Keratinocyte (primary cell): Measurements from ENCODE around the gene TLK1. TPM values are rescaled to one million over a fixed set of nuclear protein-coding genes. Genes with fewer than 3 reads are reported as not detected.

ENCODE experiments used
- DNase-seq: peaks from one replicate; pipeline ENCODE4 v3.0.0-alpha.2; 2011; ENCODE audit warnings: low read depth, missing footprints, low spot score
- FAIRE-seq: peaks from 2 replicates; lab custom pipeline; 2011; peaks lifted over from hg19 to GRCh38; lab: Jason Lieb, UNC
- H2AFZ ChIP-seq: 2 replicates; pipeline ENCODE4 v1.6.0; 2012; ENCODE audit warnings: low read length, control low read depth, inconsistent platforms; ENCODE audit not compliant: control insufficient read depth
- H3K27ac ChIP-seq: 2 replicates; pipeline ENCODE4 v1.5.1; 2011; ENCODE audit warnings: low read length; ENCODE audit not compliant: control insufficient read depth, insufficient read depth
- H3K27me3 ChIP-seq: 3 replicates; pipeline ENCODE4 v1.6.0; 2011; ENCODE audit warnings: low read length; ENCODE audit not compliant: control insufficient read depth, insufficient read depth; ENCODE audit errors: extremely low read depth
- H3K36me3 ChIP-seq, 2 experiments: 2 replicates in 1 of 2; 3 replicates in 1 of 2; pipeline ENCODE4 v1.5.1; 2011; ENCODE audit warnings: low read length in 2 of 2, mild to moderate bottlenecking in 1 of 2; ENCODE audit not compliant: control insufficient read depth in 2 of 2, insufficient read depth in 2 of 2; ENCODE audit errors: extremely low read depth in 1 of 2
- H3K4me1 ChIP-seq: 3 replicates; pipeline ENCODE4 v1.5.1; 2011; ENCODE audit warnings: low read length; ENCODE audit not compliant: control insufficient read depth, insufficient read depth; ENCODE audit errors: extremely low read depth
- H3K4me2 ChIP-seq: 3 replicates; pipeline ENCODE4 v1.6.0; 2011; ENCODE audit warnings: low read depth, low read length; ENCODE audit not compliant: control insufficient read depth, insufficient read depth; ENCODE audit errors: extremely low read depth
- H3K4me3 ChIP-seq, 3 experiments: fragments of 200-600 bp in 1 of 3; sonication (generic) in 1 of 3; 2 replicates in 2 of 3; 3 replicates in 1 of 3; pipeline ENCODE4 v1.5.1; 2011 to 2016; ENCODE audit warnings: low read length in 3 of 3, mild to moderate bottlenecking in 3 of 3, control low read depth in 2 of 3, inconsistent platforms in 1 of 3, low read depth in 1 of 3, mixed read lengths in 1 of 3, mixed run types in 1 of 3, moderate library complexity in 1 of 3; ENCODE audit not compliant: control insufficient read depth in 2 of 3, insufficient read depth in 2 of 3; ENCODE audit errors: extremely low read depth in 1 of 3
- H3K79me2 ChIP-seq: 2 replicates; pipeline ENCODE4 v1.6.0; 2012; ENCODE audit warnings: low read length; ENCODE audit not compliant: control insufficient read depth, insufficient read depth
- H3K9ac ChIP-seq: 3 replicates; pipeline ENCODE4 v1.6.0; 2011; ENCODE audit warnings: low read length; ENCODE audit not compliant: control insufficient read depth, insufficient read depth; ENCODE audit errors: extremely low read depth
- H3K9me1 ChIP-seq: 3 replicates; pipeline ENCODE4 v1.6.0; 2011; ENCODE audit warnings: low read length; ENCODE audit not compliant: control insufficient read depth, insufficient read depth; ENCODE audit errors: extremely low read depth
- H3K9me3 ChIP-seq: 2 replicates; pipeline ENCODE4 v1.5.1; 2012; ENCODE audit warnings: low read depth, low read length; ENCODE audit not compliant: control insufficient read depth
- H4K20me1 ChIP-seq: 3 replicates; pipeline ENCODE4 v1.6.0; 2011; ENCODE audit warnings: low read length; ENCODE audit not compliant: control insufficient read depth, insufficient read depth; ENCODE audit errors: extremely low read depth
- CTCF ChIP-seq, 3 experiments: IDR thresholded peaks in 1 of 3; conservative IDR thresholded peaks in 1 of 3; optimal IDR thresholded peaks in 1 of 3; 2 replicates in 2 of 3; 3 replicates in 1 of 3; pipeline versions ENCODE3 to v1.5.1; 2011; ENCODE audit warnings: low read length in 3 of 3, mild to moderate bottlenecking in 3 of 3, moderate library complexity in 2 of 3, control low read depth in 1 of 3, inconsistent platforms in 1 of 3; ENCODE audit not compliant: insufficient read depth in 2 of 3; ENCODE audit errors: extremely low read depth in 1 of 3
- EZH2 ChIP-seq: IDR thresholded peaks from one replicate; pipeline ENCODE4 v1.6.1; 2012; ENCODE audit warnings: inconsistent platforms, mild to moderate bottlenecking, low read length, moderate library complexity
- dilution Hi-C: fragments of 300-500 bp; cut with MboI; formaldehyde crosslinking; loops from one replicate; pipeline ENCODE4 v1.7.0; 2020; ENCODE audit warnings: low sequenced_read_pairs; ENCODE audit not compliant: extremely low pct_ligation_motif_present
- polyA plus RNA-seq, 5 experiments: library from polyadenylated mRNA; depleted of rRNA in 3 of 5; stranded (reverse) in 3 of 5; stranded (forward) in 1 of 5; unstranded in 1 of 5; fragments of >200 nt; gene quantifications; 1 replicate in 1 of 5; 2 replicates in 3 of 5; 3 replicates in 1 of 5; pipeline versions ENCODE4 v1.2.1 to v1.2.3, GENCODE V29; 2011 to 2012; ENCODE audit warnings: missing spikeins in 2 of 5, low read depth in 1 of 5, low replicate concordance in 1 of 5

The TLK1 gene
- polyA plus RNA-seq, 1 donor (not counting 4 experiments of a cell fraction or from before 2014, with no cell fraction given), result 14.7 TPM

- H3K4me2 ChIP-seq, result peak overlapping the region; percentile 53
- peak overlapping the region in 1 of 3 experiments; percentile 27 for H3K4me3 ChIP-seq
- DNase-seq (no peak), FAIRE-seq (no peak)
- H3K9ac ChIP-seq, result peak overlapping the region; percentile 17
- no peak overlapping the region for H2AFZ ChIP-seq
- no peak for TF ChIP-seq EZH2
- TF ChIP-seq CTCF (optimal IDR thresholded peaks at IDR 0.05 in 1 of 3, IDR thresholded peaks at IDR 0.05 in 1 of 3, conservative IDR thresholded peaks at IDR 0.05 in 1 of 3; ENCODE audit: extremely low read depth in 1 of 3, insufficient read depth in 2 of 3, low read length in 3 of 3), result peak in 1 of 3 experiments; percentile 30
- peaks cover 15 to 21% of the 10 kb centered on the region in 2 experiments for H3K36me3 ChIP-seq
- H3K27ac ChIP-seq, result peak overlapping the region; percentile 55
- H3K9me3 ChIP-seq, result no peaks in the 10 kb centered on the region
- H3K79me2 ChIP-seq, result no peaks in the 10 kb centered on the region
- H3K27me3 ChIP-seq, result no peaks in the 10 kb centered on the region
- no peaks in the 10 kb centered on the region for H3K9me1 ChIP-seq
- peaks cover 4% of the 10 kb centered on the region for H4K20me1 ChIP-seq
- peaks cover 23% of the 10 kb centered on the region for H3K4me1 ChIP-seq
- dilution Hi-C loops, result no loop called here
These were observed 193.9 kb downstream of the TLK1 start for GRCh38 chr2:170966648-170967396.

GRCh38 chr2:170965446-170966225 lies 195.1 kb downstream of the TLK1 start:
- Histone ChIP-seq H3K36me3 (peaks cover 23 to 32% of the 10 kb centered on the region in 2 experiments), H3K9me3 (no peaks in the 10 kb centered on the region), H3K27me3 (no peaks in the 10 kb centered on the region), H3K79me2 (no peaks in the 10 kb centered on the region), H2AFZ (no peak overlapping the region), H4K20me1 (peaks cover 4% of the 10 kb centered on the region), H3K4me1 (peaks cover 23% of the 10 kb centered on the region), H3K4me2 (peak overlapping the region; percentile 53), H3K9ac (peak overlapping the region; percentile 17), H3K9me1 (no peaks in the 10 kb centered on the region), H3K27ac (peak overlapping the region; percentile 55), H3K4me3 (peak overlapping the region in 2 of 3 experiments; percentile 27 to 30)
- dilution Hi-C loops, result no loop called here
- FAIRE-seq (peak; percentile 90), DNase-seq (no peak)
- TF ChIP-seq EZH2 (no peak), CTCF (optimal IDR thresholded peaks at IDR 0.05 in 1 of 3, IDR thresholded peaks at IDR 0.05 in 1 of 3, conservative IDR thresholded peaks at IDR 0.05 in 1 of 3; ENCODE audit: extremely low read depth in 1 of 3, insufficient read depth in 2 of 3, low read length in 3 of 3) (no peak)
